G401 (cell line): ENCODE measurements around the gene THAP5. TPM values are rescaled to one million over a fixed set of nuclear protein-coding genes. Genes with fewer than 3 reads are reported as not detected.
"Not testable (repeated sequence)": the region's sequence is repeated elsewhere in the genome, so short reads cannot be mapped to it uniquely, and the experiment has no call there.

Source experiments
- DNase-seq: peaks from one replicate; pipeline ENCODE4 v3.0.0-alpha.2; 2015; ENCODE audit warnings: low spot score
- in situ Hi-C: cut with HindIII; loops from 2 replicates; pipeline ENCODE4 v1.10.0; 2016; ENCODE audit warnings: low sequenced_read_pairs, mixed read lengths
- total RNA-seq: library from RNA; depleted of rRNA; stranded (reverse); fragments of >200 nt; shearing (Covaris generic); gene quantifications from 2 replicates; pipeline ENCODE4 v1.2.3, GENCODE V29; 2014; rRNA removed

The THAP5 gene
- total RNA-seq, 1 experiment from 2014 or later, result 31.0 TPM

- no peak for DNase-seq
- in situ Hi-C loops, result no loop called here
These were observed 28.0 kb downstream of the THAP5 start for GRCh38 chr7:108541478-108541877.

GRCh38 chr7:108538685-108539084 is 30.8 kb downstream of the THAP5 start:
- in situ Hi-C loops, DNase-seq: not testable (repeated sequence)

- in situ Hi-C loops, DNase-seq: not testable (repeated sequence)
These were observed 31.3 kb downstream of the THAP5 start for GRCh38 chr7:108538236-108538635.

GRCh38 chr7:108537229-108537628 is 32.3 kb downstream of the THAP5 start:
- DNase-seq, result no peak
- in situ Hi-C loops, result no loop called here

- no peak for DNase-seq
- in situ Hi-C loops, result no loop called here
These were observed 33.8 kb downstream of the THAP5 start for GRCh38 chr7:108535744-108536143.

- no peak for DNase-seq
- in situ Hi-C loops, result no loop called here
These were observed 34.2 kb downstream of the THAP5 start for GRCh38 chr7:108535257-108535656.

- in situ Hi-C loops, result no loop called here
- no peak for DNase-seq
These were observed 35.8 kb downstream of the THAP5 start for GRCh38 chr7:108533712-108534111.

GRCh38 chr7:108529341-108529740 is 40.2 kb downstream of the THAP5 start:
- in situ Hi-C loops, result no loop called here
- no peak for DNase-seq

GRCh38 chr7:108528183-108528712 is 41.3 kb downstream of the THAP5 start:
- in situ Hi-C loops, result no loop called here

GRCh38 chr7:108526768-108527017 is 42.8 kb downstream of the THAP5 start:
- peak; percentile 11 for DNase-seq
- in situ Hi-C loops, result no loop called here

More at GRCh38 chr7:108528183-108528712, 41.3 kb downstream of the THAP5 start:
- no peak for DNase-seq

- in situ Hi-C loops, result no loop called here
- peak; percentile 100 for DNase-seq
These were observed 43.3 kb downstream of the THAP5 start, which contains the start of gene PNPLA8 for GRCh38 chr7:108525985-108526767. Gene PNPLA8 (minus strand): TSS chr7:108526135. CDS start chr7:108515491, 10,644 bp downstream.

- in situ Hi-C loops, result no loop called here
- DNase-seq, result no peak
These were observed 44.0 kb downstream of the THAP5 start for GRCh38 chr7:108525327-108525984.

- no peak for DNase-seq
- in situ Hi-C loops, result no loop called here
These were observed 46.7 kb downstream of the THAP5 start for GRCh38 chr7:108522780-108523179.

- DNase-seq, result no peak
- in situ Hi-C loops, result no loop called here
These were observed 51.6 kb downstream of the THAP5 start for GRCh38 chr7:108517951-108518350.

- DNase-seq, result no peak
- in situ Hi-C loops, result no loop called here
These were observed 53.9 kb downstream of the THAP5 start for GRCh38 chr7:108515630-108516029.

- DNase-seq, result no peak
- in situ Hi-C loops, result no loop called here
These were observed 54.5 kb downstream of the THAP5 start for GRCh38 chr7:108515013-108515412.

Other genes starting within 250 kb of the THAP5 start
- gene NRCAM, start 113.3 kb downstream of the THAP5 start, total RNA-seq, result 1.0 TPM in 1 of 2 replicates, not detected in the other
- 13.0 and 16.5 TPM in 2 replicates for gene PNPLA8, start 43.6 kb downstream of the THAP5 start, total RNA-seq
- gene DNAJB9, start 168 bp upstream of the THAP5 start, total RNA-seq, result 13.1 and 26.3 TPM in 2 replicates